ENCODE data around the gene CLN6.
A peak's percentile ranks its signal among the peaks of the same experiment; 100 is the strongest.
"Not testable (repeated sequence)": the region's sequence is repeated elsewhere in the genome, so short reads cannot be mapped to it uniquely, and the experiment has no call there.

CLN6 gene

GRCh38 chr15:68252925-68253534 is 23.5 kb upstream of the CLN6 start:
- DNase-seq = peak; percentile 33

GRCh38 chr15:68249058-68249713 is 19.7 kb upstream of the CLN6 start:
- DNase-seq = no peak

- no peak for DNase-seq
Measured at GRCh38 chr15:68244235-68244634, 14.7 kb upstream of the CLN6 start.

- DNase-seq = no peak
Measured at GRCh38 chr15:68241088-68241935, 11.8 kb upstream of the CLN6 start.

- no peak for DNase-seq
Measured at GRCh38 chr15:68239025-68239424, 9.5 kb upstream of the CLN6 start.

GRCh38 chr15:68235022-68235421 is 5.5 kb upstream of the CLN6 start:
- no peak for DNase-seq

- DNase-seq = not testable (repeated sequence)
Measured at GRCh38 chr15:68234520-68234919, 5.0 kb upstream of the CLN6 start.

- no peak for DNase-seq
Measured at GRCh38 chr15:68234060-68234459, 4.5 kb upstream of the CLN6 start.

GRCh38 chr15:68232937-68233336 is 3.4 kb upstream of the CLN6 start:
- no peak for DNase-seq

GRCh38 chr15:68232449-68232848 is 2.9 kb upstream of the CLN6 start:
- no peak for DNase-seq

- DNase-seq = no peak
Measured at GRCh38 chr15:68231102-68231818, 1.7 kb upstream of the CLN6 start.

GRCh38 chr15:68230157-68231100 is 901 bp upstream of the CLN6 start:
- DNase-seq = no peak

- DNase-seq = no peak
Measured at GRCh38 chr15:68228971-68229385, 550 bp downstream of the CLN6 start.

GRCh38 chr15:68228143-68228970 is 1.2 kb downstream of the CLN6 start:
- DNase-seq = no peak

GRCh38 chr15:68227643-68228142 is 1.8 kb downstream of the CLN6 start:
- DNase-seq = no peak

GRCh38 chr15:68225442-68225841 is 4.1 kb downstream of the CLN6 start:
- DNase-seq = not testable (repeated sequence)

GRCh38 chr15:68224546-68225250 is 4.8 kb downstream of the CLN6 start:
- DNase-seq = peak; percentile 21

- no peak for DNase-seq
Measured at GRCh38 chr15:68224108-68224507, 5.4 kb downstream of the CLN6 start.

- no peak for DNase-seq
Measured at GRCh38 chr15:68223171-68223570, 6.4 kb downstream of the CLN6 start.

- DNase-seq = not testable (repeated sequence)
Measured at GRCh38 chr15:68222432-68222743, 7.1 kb downstream of the CLN6 start.

All from KG1 (cell line).